ENCODE results near the gene GIT2.

Gene GIT2

GRCh38 chr12:109963743-109964429 lies 32.3 kb downstream of the GIT2 start:
- TF ChIP-seq CTCF (IDR thresholded peaks at IDR 0.05; ENCODE audit: insufficient read depth, low read length, poor library complexity, severe bottlenecking), result no peak
- Histone ChIP-seq H3K4me3 (replicated peaks; ENCODE audit: low read depth, low read length) (no peak overlapping the region), H3K36me3 (ENCODE audit: control insufficient read depth, insufficient read depth, low read length) (peaks cover 27% of the 10 kb centered on the region), H3K27me3 (replicated peaks; ENCODE audit: control insufficient read depth, insufficient read depth, low read length) (no peaks in the 10 kb centered on the region)
- DNase-seq (ENCODE audit: extremely low read depth, insufficient read length), result no peak

- no peak for TF ChIP-seq CTCF (IDR thresholded peaks at IDR 0.05; ENCODE audit: insufficient read depth, low read length, poor library complexity, severe bottlenecking)
- no peak for DNase-seq (ENCODE audit: extremely low read depth, insufficient read length)
- Histone ChIP-seq H3K4me3 (replicated peaks; ENCODE audit: low read depth, low read length) (no peak overlapping the region), H3K36me3 (ENCODE audit: control insufficient read depth, insufficient read depth, low read length) (peaks cover 27% of the 10 kb centered on the region), H3K27me3 (replicated peaks; ENCODE audit: control insufficient read depth, insufficient read depth, low read length) (no peaks in the 10 kb centered on the region)
Measured at GRCh38 chr12:109963330-109963729, 32.8 kb downstream of the GIT2 start.

GRCh38 chr12:109962398-109962797 lies 33.8 kb downstream of the GIT2 start:
- Histone ChIP-seq H3K4me3 (replicated peaks; ENCODE audit: low read depth, low read length) (no peak overlapping the region), H3K27me3 (replicated peaks; ENCODE audit: control insufficient read depth, insufficient read depth, low read length) (no peaks in the 10 kb centered on the region), H3K36me3 (ENCODE audit: control insufficient read depth, insufficient read depth, low read length) (peaks cover 27% of the 10 kb centered on the region)
- no peak for DNase-seq (ENCODE audit: extremely low read depth, insufficient read length)
- TF ChIP-seq CTCF (IDR thresholded peaks at IDR 0.05; ENCODE audit: insufficient read depth, low read length, poor library complexity, severe bottlenecking), result no peak

GRCh38 chr12:109961612-109962011 lies 34.6 kb downstream of the GIT2 start:
- Histone ChIP-seq H3K36me3 (ENCODE audit: control insufficient read depth, insufficient read depth, low read length) (peaks cover 29% of the 10 kb centered on the region), H3K27me3 (replicated peaks; ENCODE audit: control insufficient read depth, insufficient read depth, low read length) (no peaks in the 10 kb centered on the region), H3K4me3 (replicated peaks; ENCODE audit: low read depth, low read length) (no peak overlapping the region)
- DNase-seq (ENCODE audit: extremely low read depth, insufficient read length), result no peak
- TF ChIP-seq CTCF (IDR thresholded peaks at IDR 0.05; ENCODE audit: insufficient read depth, low read length, poor library complexity, severe bottlenecking), result no peak

GRCh38 chr12:109961201-109961600 lies 35.0 kb downstream of the GIT2 start:
- Histone ChIP-seq H3K36me3 (ENCODE audit: control insufficient read depth, insufficient read depth, low read length) (peaks cover 26% of the 10 kb centered on the region), H3K27me3 (replicated peaks; ENCODE audit: control insufficient read depth, insufficient read depth, low read length) (no peaks in the 10 kb centered on the region), H3K4me3 (replicated peaks; ENCODE audit: low read depth, low read length) (no peak overlapping the region)
- no peak for DNase-seq (ENCODE audit: extremely low read depth, insufficient read length)
- no peak for TF ChIP-seq CTCF (IDR thresholded peaks at IDR 0.05; ENCODE audit: insufficient read depth, low read length, poor library complexity, severe bottlenecking)

Data from GM06990 (cell line).